ENCODE measurements around the gene FBL.

- TF ChIP-seq MAX (IDR thresholded peaks at IDR 0.05), result no peak
- TF ChIP-seq CTCF (IDR thresholded peaks at IDR 0.05 in 2 of 3, conservative IDR thresholded peaks at IDR 0.05 in 1 of 3; ENCODE audit: borderline replicate concordance in 1 of 3, insufficient read depth in 1 of 3, low read depth in 2 of 3, low read length in 2 of 3), result no peak
- TF ChIP-seq SP1 (IDR thresholded peaks at IDR 0.05; ENCODE audit: low read depth), result no peak
- no peak for TF ChIP-seq YY1 (IDR thresholded peaks at IDR 0.05; ENCODE audit: extremely low read depth, insufficient replicate concordance, low read depth, low read length)
- no peak for TF ChIP-seq POLR2AphosphoS5 (IDR thresholded peaks at IDR 0.05; ENCODE audit: low read depth, low read length)
- no peak for TF ChIP-seq ZBTB33 (IDR thresholded peaks at IDR 0.05; ENCODE audit: extremely low read depth, insufficient replicate concordance, low read length)
- TF ChIP-seq EZH2phosphoT487 (IDR thresholded peaks at IDR 0.05; ENCODE audit: borderline replicate concordance), result no peak
- TF ChIP-seq ZNF274 (IDR thresholded peaks at IDR 0.05; ENCODE audit: low read depth, low read length), result no peak
These were observed 21.0 kb upstream of the FBL start for GRCh38 chr19:39867133-39867532.

Measured in HCT116 (cell line).